Measurements from ENCODE around the gene OTOF.

- TF ChIP-seq CTCF (IDR thresholded peaks at IDR 0.05; ENCODE audit: poor library complexity): no peak
- no peak for TF ChIP-seq EZH2 (IDR thresholded peaks at IDR 0.05; ENCODE audit: borderline replicate concordance)
These were observed 67.1 kb downstream of the OTOF start for GRCh38 chr2:26410764-26411243.
